NCI-H526 treated with DMSO at 0.1 percent for 48 hours (cell line): ENCODE measurements around the gene COQ2.

Experiments used
- DNase-seq: peaks from one replicate; lab custom pipeline; 2025; lab: John Stamatoyannopoulos, UW

Gene COQ2

GRCh38 chr4:83216959-83217683, 67.5 kb downstream of the COQ2 start:
- no peak for DNase-seq

GRCh38 chr4:83214079-83214478, 70.5 kb downstream of the COQ2 start:
- no peak for DNase-seq
